Measurements from ENCODE around the gene ZNF652.

Gene ZNF652

GRCh38 chr17:49349541-49349940 is 12.5 kb downstream of the ZNF652 start:
- Histone ChIP-seq H3K9me3 (ENCODE audit: control insufficient read depth in 1 of 2, low read length in 2 of 2) (no peaks in the 10 kb centered on the region), H3K4me3 (ENCODE audit: low read depth in 1 of 2, low read length in 2 of 2) (no peak overlapping the region), H3K27ac (ENCODE audit: low read depth, low read length) (no peak overlapping the region), H3K4me1 (ENCODE audit: control insufficient read depth in 1 of 2, insufficient read depth in 2 of 2, low read length in 2 of 2) (no peaks in the 10 kb centered on the region), H3K27me3 (ENCODE audit: control insufficient read depth in 1 of 2, insufficient read depth in 2 of 2, low read length in 2 of 2) (no peaks in the 10 kb centered on the region), H3K9ac (ENCODE audit: low read depth in 1 of 2, low read length in 2 of 2) (no peak overlapping the region), H3K36me3 (ENCODE audit: control insufficient read depth in 1 of 2, insufficient read depth in 2 of 2, low read length in 2 of 2) (no peaks in the 10 kb centered on the region)

GRCh38 chr17:49344914-49345313 is 17.1 kb downstream of the ZNF652 start:
- Histone ChIP-seq H3K9ac (ENCODE audit: low read depth in 1 of 2, low read length in 2 of 2) (no peak overlapping the region), H3K27ac (ENCODE audit: low read depth, low read length) (no peak overlapping the region), H3K9me3 (ENCODE audit: control insufficient read depth in 1 of 2, low read length in 2 of 2) (no peaks in the 10 kb centered on the region)

DNA sequence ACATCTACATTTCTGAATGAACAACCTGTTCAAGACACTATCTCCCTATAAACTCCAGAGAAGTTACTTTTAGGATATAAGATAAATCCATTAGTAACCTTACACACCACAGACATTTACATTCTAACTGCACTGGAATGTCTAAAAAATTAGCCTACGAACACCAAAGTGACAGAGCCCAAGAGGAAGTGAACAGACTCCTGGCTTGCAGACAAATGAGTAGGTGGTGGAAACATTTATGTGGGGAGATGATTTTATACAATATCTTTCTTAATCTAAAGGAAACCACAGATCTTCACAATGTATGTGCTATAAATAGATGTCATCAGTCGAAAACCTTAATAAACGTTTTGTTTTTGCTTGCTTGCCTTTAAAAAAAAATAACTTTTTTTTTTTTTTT is 18.8 kb downstream of the ZNF652 start:
- Histone ChIP-seq H3K27me3 (ENCODE audit: control insufficient read depth in 1 of 2, insufficient read depth in 2 of 2, low read length in 2 of 2) (no peaks in the 10 kb centered on the region), H3K9me3 (ENCODE audit: control insufficient read depth in 1 of 2, low read length in 2 of 2) (no peaks in the 10 kb centered on the region), H3K4me3 (ENCODE audit: low read depth in 1 of 2, low read length in 2 of 2) (no peak overlapping the region), H3K9ac (ENCODE audit: low read depth in 1 of 2, low read length in 2 of 2) (no peak overlapping the region), H3K4me1 (ENCODE audit: control insufficient read depth in 1 of 2, insufficient read depth in 2 of 2, low read length in 2 of 2) (peaks cover 4 to 8% of the 10 kb centered on the region in 2 donors), H3K36me3 (ENCODE audit: control insufficient read depth in 1 of 2, insufficient read depth in 2 of 2, low read length in 2 of 2) (no peaks in the 10 kb centered on the region), H3K27ac (ENCODE audit: low read depth, low read length) (no peak overlapping the region)

More at GRCh38 chr17:49344914-49345313, 17.1 kb downstream of the ZNF652 start:
- H3K4me1 ChIP-seq (ENCODE audit: control insufficient read depth in 1 of 2, insufficient read depth in 2 of 2, low read length in 2 of 2): peaks cover 4 to 8% of the 10 kb centered on the region in 2 donors
- H3K27me3 ChIP-seq (ENCODE audit: control insufficient read depth in 1 of 2, insufficient read depth in 2 of 2, low read length in 2 of 2): no peaks in the 10 kb centered on the region
- no peaks in the 10 kb centered on the region for H3K36me3 ChIP-seq (ENCODE audit: control insufficient read depth in 1 of 2, insufficient read depth in 2 of 2, low read length in 2 of 2)
- H3K4me3 ChIP-seq (ENCODE audit: low read depth in 1 of 2, low read length in 2 of 2): no peak overlapping the region

DNA sequence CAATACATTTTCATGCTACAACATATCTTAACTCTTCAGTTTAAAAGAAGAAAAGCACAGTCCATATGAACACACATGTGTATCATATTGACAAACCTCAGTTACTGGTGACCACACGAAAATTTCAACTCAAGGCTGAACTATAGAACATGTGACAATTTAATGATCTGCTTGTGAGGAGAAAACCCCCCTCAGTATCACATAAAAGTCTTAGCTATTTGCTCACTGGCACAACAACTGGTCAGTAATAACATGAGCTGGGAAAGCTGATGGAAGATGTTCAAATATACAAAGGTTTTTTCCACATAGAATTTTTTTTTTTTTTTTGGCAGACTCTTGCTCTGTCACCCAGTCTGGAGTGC is 19.5 kb downstream of the ZNF652 start:
- H3K36me3 ChIP-seq (ENCODE audit: control insufficient read depth in 1 of 2, insufficient read depth in 2 of 2, low read length in 2 of 2): no peaks in the 10 kb centered on the region
- no peak overlapping the region for H3K4me3 ChIP-seq (ENCODE audit: low read depth in 1 of 2, low read length in 2 of 2)
- no peaks in the 10 kb centered on the region for H3K27me3 ChIP-seq (ENCODE audit: control insufficient read depth in 1 of 2, insufficient read depth in 2 of 2, low read length in 2 of 2)
- H3K4me1 ChIP-seq (ENCODE audit: control insufficient read depth in 1 of 2, insufficient read depth in 2 of 2, low read length in 2 of 2): peaks cover 4 to 8% of the 10 kb centered on the region in 2 donors
- no peak overlapping the region for H3K27ac ChIP-seq (ENCODE audit: low read depth, low read length)
- H3K9me3 ChIP-seq (ENCODE audit: control insufficient read depth in 1 of 2, low read length in 2 of 2): no peaks in the 10 kb centered on the region
- H3K9ac ChIP-seq (ENCODE audit: low read depth in 1 of 2, low read length in 2 of 2): no peak overlapping the region

- H3K4me3 ChIP-seq (ENCODE audit: low read depth in 1 of 2, low read length in 2 of 2): no peak overlapping the region
- no peak overlapping the region for H3K27ac ChIP-seq (ENCODE audit: low read depth, low read length)
- H3K9ac ChIP-seq (ENCODE audit: low read depth in 1 of 2, low read length in 2 of 2): no peak overlapping the region
- H3K36me3 ChIP-seq (ENCODE audit: control insufficient read depth in 1 of 2, insufficient read depth in 2 of 2, low read length in 2 of 2): no peaks in the 10 kb centered on the region
- H3K4me1 ChIP-seq (ENCODE audit: control insufficient read depth in 1 of 2, insufficient read depth in 2 of 2, low read length in 2 of 2): peaks cover 4 to 8% of the 10 kb centered on the region in 2 donors
- H3K27me3 ChIP-seq (ENCODE audit: control insufficient read depth in 1 of 2, insufficient read depth in 2 of 2, low read length in 2 of 2): no peaks in the 10 kb centered on the region
- no peaks in the 10 kb centered on the region for H3K9me3 ChIP-seq (ENCODE audit: control insufficient read depth in 1 of 2, low read length in 2 of 2)
Observed at GRCh38 chr17:49341356-49341755, 20.7 kb downstream of the ZNF652 start.

- Histone ChIP-seq H3K9me3 (ENCODE audit: control insufficient read depth in 1 of 2, low read length in 2 of 2) (no peaks in the 10 kb centered on the region), H3K27ac (ENCODE audit: low read depth, low read length) (no peak overlapping the region), H3K9ac (ENCODE audit: low read depth in 1 of 2, low read length in 2 of 2) (no peak overlapping the region), H3K4me3 (ENCODE audit: low read depth in 1 of 2, low read length in 2 of 2) (no peak overlapping the region), H3K4me1 (ENCODE audit: control insufficient read depth in 1 of 2, insufficient read depth in 2 of 2, low read length in 2 of 2) (peaks cover 4 to 8% of the 10 kb centered on the region in 2 donors), H3K36me3 (ENCODE audit: control insufficient read depth in 1 of 2, insufficient read depth in 2 of 2, low read length in 2 of 2) (no peaks in the 10 kb centered on the region), H3K27me3 (ENCODE audit: control insufficient read depth in 1 of 2, insufficient read depth in 2 of 2, low read length in 2 of 2) (no peaks in the 10 kb centered on the region)
Observed at GRCh38 chr17:49339354-49339753, 22.7 kb downstream of the ZNF652 start.

DNA sequence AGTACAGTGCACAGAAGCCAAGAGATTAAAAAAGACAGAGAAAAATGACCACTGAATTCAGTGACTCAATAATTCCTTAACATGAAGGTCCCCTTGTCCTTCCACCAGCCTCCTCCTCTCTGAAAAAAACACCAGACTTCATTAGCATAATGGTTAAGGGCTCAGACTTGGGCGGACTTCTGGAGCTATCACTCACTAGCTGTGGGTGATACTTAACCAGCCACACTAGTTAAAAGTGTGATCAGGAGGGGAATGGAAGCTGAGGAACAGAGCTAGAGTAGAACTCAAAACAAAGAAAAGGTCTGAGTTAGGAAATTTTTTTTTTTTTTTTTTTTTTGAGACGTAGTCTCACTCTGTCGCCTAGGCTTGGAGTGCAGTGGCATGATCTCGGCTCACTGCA is 23.2 kb downstream of the ZNF652 start:
- Histone ChIP-seq H3K27me3 (ENCODE audit: control insufficient read depth in 1 of 2, insufficient read depth in 2 of 2, low read length in 2 of 2) (no peaks in the 10 kb centered on the region), H3K4me1 (ENCODE audit: control insufficient read depth in 1 of 2, insufficient read depth in 2 of 2, low read length in 2 of 2) (peaks cover 4 to 8% of the 10 kb centered on the region in 2 donors), H3K27ac (ENCODE audit: low read depth, low read length) (no peak overlapping the region), H3K9me3 (ENCODE audit: control insufficient read depth in 1 of 2, low read length in 2 of 2) (no peaks in the 10 kb centered on the region), H3K4me3 (ENCODE audit: low read depth in 1 of 2, low read length in 2 of 2) (no peak overlapping the region), H3K9ac (ENCODE audit: low read depth in 1 of 2, low read length in 2 of 2) (no peak overlapping the region), H3K36me3 (ENCODE audit: control insufficient read depth in 1 of 2, insufficient read depth in 2 of 2, low read length in 2 of 2) (no peaks in the 10 kb centered on the region)

- Histone ChIP-seq H3K9ac (ENCODE audit: low read depth in 1 of 2, low read length in 2 of 2) (no peak overlapping the region), H3K4me1 (ENCODE audit: control insufficient read depth in 1 of 2, insufficient read depth in 2 of 2, low read length in 2 of 2) (peaks cover under 1% of the 10 kb centered on the region in 2 donors), H3K4me3 (ENCODE audit: low read depth in 1 of 2, low read length in 2 of 2) (no peak overlapping the region), H3K36me3 (ENCODE audit: control insufficient read depth in 1 of 2, insufficient read depth in 2 of 2, low read length in 2 of 2) (no peaks in the 10 kb centered on the region), H3K27me3 (ENCODE audit: control insufficient read depth in 1 of 2, insufficient read depth in 2 of 2, low read length in 2 of 2) (no peaks in the 10 kb centered on the region), H3K27ac (ENCODE audit: low read depth, low read length) (no peak overlapping the region), H3K9me3 (ENCODE audit: control insufficient read depth in 1 of 2, low read length in 2 of 2) (no peaks in the 10 kb centered on the region)
Observed at GRCh38 chr17:49337884-49338283, 24.2 kb downstream of the ZNF652 start.

GRCh38 chr17:49334744-49335512 is 27.1 kb downstream of the ZNF652 start:
- Histone ChIP-seq H3K9ac (ENCODE audit: low read depth in 1 of 2, low read length in 2 of 2) (no peak overlapping the region), H3K27ac (ENCODE audit: low read depth, low read length) (no peak overlapping the region), H3K4me3 (ENCODE audit: low read depth in 1 of 2, low read length in 2 of 2) (no peak overlapping the region), H3K4me1 (ENCODE audit: control insufficient read depth in 1 of 2, insufficient read depth in 2 of 2, low read length in 2 of 2) (peaks cover 0 to 1% of the 10 kb centered on the region in 2 donors), H3K27me3 (ENCODE audit: control insufficient read depth in 1 of 2, insufficient read depth in 2 of 2, low read length in 2 of 2) (no peaks in the 10 kb centered on the region), H3K9me3 (ENCODE audit: control insufficient read depth in 1 of 2, low read length in 2 of 2) (no peaks in the 10 kb centered on the region), H3K36me3 (ENCODE audit: control insufficient read depth in 1 of 2, insufficient read depth in 2 of 2, low read length in 2 of 2) (no peaks in the 10 kb centered on the region)

DNA sequence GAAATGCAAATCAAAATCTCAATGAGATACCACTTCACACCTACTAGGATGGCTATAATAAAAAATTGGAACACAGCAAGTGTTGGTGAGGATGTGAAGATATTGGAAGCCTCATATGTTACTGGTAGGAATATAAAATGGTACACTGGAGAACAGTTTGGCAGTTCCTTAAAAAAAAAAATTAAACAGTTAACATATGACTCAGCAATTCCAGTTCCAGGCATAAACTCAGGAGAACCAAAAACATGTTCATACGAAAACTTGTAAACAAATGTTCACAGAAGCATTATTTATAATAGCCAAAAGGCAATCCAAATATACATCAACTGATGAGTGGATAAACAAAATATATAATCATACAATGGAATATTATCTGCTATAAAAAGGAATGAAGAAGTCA is 28.2 kb downstream of the ZNF652 start:
- Histone ChIP-seq H3K36me3 (ENCODE audit: control insufficient read depth in 1 of 2, insufficient read depth in 2 of 2, low read length in 2 of 2) (no peaks in the 10 kb centered on the region), H3K27ac (ENCODE audit: low read depth, low read length) (no peak overlapping the region), H3K27me3 (ENCODE audit: control insufficient read depth in 1 of 2, insufficient read depth in 2 of 2, low read length in 2 of 2) (no peaks in the 10 kb centered on the region), H3K9me3 (ENCODE audit: control insufficient read depth in 1 of 2, low read length in 2 of 2) (no peaks in the 10 kb centered on the region), H3K4me3 (ENCODE audit: low read depth in 1 of 2, low read length in 2 of 2) (no peak overlapping the region), H3K4me1 (ENCODE audit: control insufficient read depth in 1 of 2, insufficient read depth in 2 of 2, low read length in 2 of 2) (peaks cover 0 to 4% of the 10 kb centered on the region in 2 donors), H3K9ac (ENCODE audit: low read depth in 1 of 2, low read length in 2 of 2) (no peak overlapping the region)
